WERI-Rb-1 (cell line): ENCODE results near the gene SNX7.

Experiments used
- DNase-seq: peaks from one replicate; pipeline ENCODE4 v3.0.0-alpha.2; 2020
- H3K27ac ChIP-seq: fragments of 250-450 bp; sonication (Bioruptor Pico); 2 replicates; pipeline ENCODE4 v1.5.1; 2020; ENCODE audit warnings: mild to moderate bottlenecking, moderate library complexity
- H3K27me3 ChIP-seq: fragments of 250-450 bp; sonication (Bioruptor Pico); 2 replicates; pipeline ENCODE4 v1.5.1; 2021; ENCODE audit warnings: mild to moderate bottlenecking, low read depth, moderate library complexity; ENCODE audit not compliant: insufficient read depth, severe bottlenecking
- H3K36me3 ChIP-seq: fragments of 250-450 bp; sonication (Bioruptor Pico); 2 replicates; pipeline ENCODE4 v1.5.1; 2020; ENCODE audit warnings: mild to moderate bottlenecking, moderate library complexity
- H3K4me3 ChIP-seq: 2 replicates; pipeline ENCODE4 v1.5.1; 2011; ENCODE audit warnings: low read depth, mild to moderate bottlenecking, control low read depth, low read length
- H3K9me3 ChIP-seq: fragments of 250-450 bp; sonication (Bioruptor Pico); 2 replicates; pipeline ENCODE4 v1.5.1; 2021; ENCODE audit warnings: mild to moderate bottlenecking, moderate library complexity; ENCODE audit not compliant: severe bottlenecking
- TF ChIP-seq, protein P1 (sequence below): IDR thresholded peaks from 2 replicates; pipeline ENCODE4 v1.5.1; 2011; ENCODE audit warnings: low read depth, mild to moderate bottlenecking, control low read depth, inconsistent platforms, low read length

SNX7 gene

GRCh38 chr1:98653123-98653522, 8.4 kb upstream of the SNX7 start:
- DNase-seq, result no peak
- no peaks in the 10 kb centered on the region for H3K9me3 ChIP-seq
- H3K36me3 ChIP-seq, result no peaks in the 10 kb centered on the region
- H3K27me3 ChIP-seq, result no peaks in the 10 kb centered on the region
- H3K4me3 ChIP-seq, result no peak overlapping the region
- TF ChIP-seq, protein P1, sequence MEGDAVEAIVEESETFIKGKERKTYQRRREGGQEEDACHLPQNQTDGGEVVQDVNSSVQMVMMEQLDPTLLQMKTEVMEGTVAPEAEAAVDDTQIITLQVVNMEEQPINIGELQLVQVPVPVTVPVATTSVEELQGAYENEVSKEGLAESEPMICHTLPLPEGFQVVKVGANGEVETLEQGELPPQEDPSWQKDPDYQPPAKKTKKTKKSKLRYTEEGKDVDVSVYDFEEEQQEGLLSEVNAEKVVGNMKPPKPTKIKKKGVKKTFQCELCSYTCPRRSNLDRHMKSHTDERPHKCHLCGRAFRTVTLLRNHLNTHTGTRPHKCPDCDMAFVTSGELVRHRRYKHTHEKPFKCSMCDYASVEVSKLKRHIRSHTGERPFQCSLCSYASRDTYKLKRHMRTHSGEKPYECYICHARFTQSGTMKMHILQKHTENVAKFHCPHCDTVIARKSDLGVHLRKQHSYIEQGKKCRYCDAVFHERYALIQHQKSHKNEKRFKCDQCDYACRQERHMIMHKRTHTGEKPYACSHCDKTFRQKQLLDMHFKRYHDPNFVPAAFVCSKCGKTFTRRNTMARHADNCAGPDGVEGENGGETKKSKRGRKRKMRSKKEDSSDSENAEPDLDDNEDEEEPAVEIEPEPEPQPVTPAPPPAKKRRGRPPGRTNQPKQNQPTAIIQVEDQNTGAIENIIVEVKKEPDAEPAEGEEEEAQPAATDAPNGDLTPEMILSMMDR, result no peak
- H3K27ac ChIP-seq, result no peak overlapping the region

DNA sequence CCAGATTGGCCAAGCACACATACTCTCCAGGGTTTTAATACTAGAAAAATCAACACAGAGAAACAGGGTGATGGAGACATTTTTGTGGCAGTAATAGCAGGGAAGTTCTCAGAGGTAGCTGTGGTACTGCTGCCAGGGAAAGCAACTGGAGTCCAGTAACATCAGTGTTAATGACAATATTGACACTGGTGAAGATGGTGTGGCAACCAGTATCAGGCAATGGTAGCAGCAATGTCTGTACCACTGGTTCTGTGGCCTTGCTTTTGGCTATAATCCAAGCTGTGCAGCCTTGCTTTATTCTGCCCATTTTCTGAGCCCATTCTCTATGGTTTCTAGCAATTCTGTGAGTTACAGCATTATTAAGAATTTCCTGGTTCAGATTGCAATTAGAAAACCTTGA, 1.6 kb upstream of the SNX7 start:
- no peak overlapping the region for H3K27ac ChIP-seq
- no peaks in the 10 kb centered on the region for H3K36me3 ChIP-seq
- no peak for DNase-seq
- TF ChIP-seq, protein P1, result no peak
- H3K27me3 ChIP-seq, result no peaks in the 10 kb centered on the region
- no peak overlapping the region for H3K4me3 ChIP-seq
- no peaks in the 10 kb centered on the region for H3K9me3 ChIP-seq

DNA sequence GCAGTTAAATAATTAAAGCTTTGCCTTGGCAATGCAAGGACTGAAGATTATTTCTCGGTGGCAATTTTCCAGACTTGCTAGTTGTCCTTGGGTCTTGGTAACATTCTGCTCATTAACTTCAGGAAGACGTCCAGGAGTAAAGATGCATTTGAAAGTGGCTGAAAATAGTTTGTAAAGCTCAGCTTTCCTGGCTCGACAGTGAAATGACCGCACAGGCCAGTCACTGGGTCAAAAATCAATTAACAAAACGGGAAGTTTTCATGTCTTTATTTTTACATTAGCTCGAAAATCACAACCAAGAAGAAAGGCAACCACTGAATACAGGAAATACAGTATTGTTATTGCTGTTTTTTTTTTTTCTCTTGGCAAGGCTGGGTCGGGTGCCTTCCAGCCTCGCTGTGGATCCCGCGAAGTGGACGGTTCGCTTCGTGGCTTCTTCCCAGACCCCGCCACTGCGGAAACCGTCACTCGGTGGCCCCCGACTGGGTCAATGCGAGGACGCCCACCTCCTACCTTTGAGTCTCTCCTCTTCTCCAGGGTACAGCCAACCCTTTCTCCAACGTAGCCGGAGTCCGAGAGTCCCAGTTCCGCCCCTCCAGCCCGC, 479 bp upstream of the SNX7 start:
- H3K36me3 ChIP-seq, result no peaks in the 10 kb centered on the region
- no peaks in the 10 kb centered on the region for H3K27me3 ChIP-seq
- H3K9me3 ChIP-seq, result no peaks in the 10 kb centered on the region
- TF ChIP-seq, protein P1, result no peak
- H3K27ac ChIP-seq, result no peak overlapping the region
- peak overlapping the region; percentile 91 for H3K4me3 ChIP-seq
- no peak for DNase-seq

- no peaks in the 10 kb centered on the region for H3K36me3 ChIP-seq
- H3K27ac ChIP-seq, result no peak overlapping the region
- DNase-seq, result no peak
- H3K27me3 ChIP-seq, result no peaks in the 10 kb centered on the region
- TF ChIP-seq, protein P1, result no peak
- H3K9me3 ChIP-seq, result no peaks in the 10 kb centered on the region
- peak overlapping the region; percentile 91 for H3K4me3 ChIP-seq
Observed at GRCh38 chr1:98662356-98662670, 792 bp downstream of the SNX7 start.

DNA sequence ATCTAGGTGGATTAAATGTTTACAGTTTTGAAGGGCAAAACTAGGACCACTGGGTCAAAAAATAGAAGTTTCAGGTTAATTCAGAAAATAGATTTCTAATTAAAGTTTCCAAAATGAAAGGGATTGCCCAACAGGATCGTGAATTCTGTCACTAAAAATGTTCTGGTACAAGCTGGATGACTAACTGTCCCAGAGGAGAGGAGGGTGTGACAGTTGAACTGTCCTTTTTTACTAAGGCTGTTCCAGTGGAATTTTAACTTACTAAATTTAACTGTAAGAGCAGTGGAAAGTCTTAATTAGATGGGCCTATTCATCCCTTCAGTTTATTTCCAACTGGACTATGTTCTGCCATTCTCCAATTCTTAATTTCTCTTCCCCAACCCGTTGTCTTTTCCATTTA, 7.2 kb downstream of the SNX7 start:
- TF ChIP-seq, protein P1, result no peak
- Histone ChIP-seq H3K36me3 (no peaks in the 10 kb centered on the region), H3K9me3 (no peaks in the 10 kb centered on the region), H3K27me3 (no peaks in the 10 kb centered on the region), H3K4me3 (no peak overlapping the region), H3K27ac (no peak overlapping the region)
- no peak for DNase-seq
